Psoas muscle (tissue), 8 donors: Measurements from ENCODE around the gene ANKH. TPM values are rescaled to one million over a fixed set of nuclear protein-coding genes. Genes with fewer than 3 reads are reported as not detected.

ENCODE experiments used
- ATAC-seq, 4 donors: fragments of 200-7000 bp; cut with Tn5 transposase; one replicate each; pipeline ENCODE4 v1.9.1; 2020; ENCODE audit warnings: moderate library complexity in 3 of 4, mild to moderate bottlenecking in 2 of 4
- DNase-seq, 2 donors: peaks; one replicate each; pipeline ENCODE4 v3.0.0-alpha.2; 2020
- H3K27ac ChIP-seq: fragments of 200-600 bp; one replicate; pipeline ENCODE4 v1.8.0; 2022
- H3K27me3 ChIP-seq, 3 donors: fragments of 200-600 bp in 1 of 3; one replicate each; pipeline versions ENCODE4 v1.6.1 to v1.8.0; 2013 to 2022; ENCODE audit warnings: low read length in 2 of 3, mild to moderate bottlenecking in 2 of 3, moderate library complexity in 1 of 3; ENCODE audit not compliant: insufficient read depth in 3 of 3
- H3K36me3 ChIP-seq, 2 donors: fragments of 200-600 bp in 1 of 2; one replicate each; pipeline versions ENCODE4 v1.6.1 to v1.8.0; 2013 to 2022; ENCODE audit warnings: low read depth in 1 of 2, mild to moderate bottlenecking in 1 of 2, moderate library complexity in 1 of 2; ENCODE audit not compliant: insufficient read depth in 1 of 2
- H3K4me1 ChIP-seq: fragments of 200-600 bp; one replicate; pipeline ENCODE4 v1.8.0; 2022
- H3K4me3 ChIP-seq: fragments of 200-600 bp; one replicate; pipeline ENCODE4 v1.8.0; 2022; ENCODE audit warnings: mild to moderate bottlenecking
- H3K9me3 ChIP-seq: fragments of 200-600 bp; one replicate; pipeline ENCODE4 v1.8.0; 2022
- CTCF ChIP-seq: fragments of 200-600 bp; IDR thresholded peaks from one replicate; pipeline ENCODE4 v1.8.0; 2022; ENCODE audit warnings: antibody characterized with exemption
- WGBS, 3 donors: extraction: QIAGEN DNeasy Blood & Tissue Kit; methylation state at CpG; one replicate each; pipeline versions ENCODE4 v1.1.6 to v1.1.7; 2013; 5-methylcytosine and 5-hydroxymethylcytosine counted together
- intact Hi-C, 2 donors: fragments of 100-400 bp; cut with DNase I; formaldehyde crosslinking; loops; one replicate each; pipeline versions ENCODE4 v1.11.0 to v1.14.2; 2022
- polyA plus RNA-seq, 3 donors: library from polyadenylated mRNA; stranded (reverse); fragments of 200-250 nt; gene quantifications; one replicate each; pipeline ENCODE4 v1.2.3, GENCODE V29; 2013
- total RNA-seq, 4 donors: library from RNA; stranded (reverse); fragmentation: NEBNext Ultra II Directional in 2 of 4; extraction: Animal tissue kit (Norgen Biotek cat#: 25700) in 2 of 4; gene quantifications; one replicate each; pipeline versions ENCODE4 v1.2.1 to v1.2.4, GENCODE V29; 2021 to 2023
- donor health status: healthy with polysubstance abuse.
- donor health status: DM: no; HTN: no; CAD: no; lungs with moderate emphysema.
- donor health status: Bipolar disorder and iron deficiency.
- donor health status: healthy.
- donor health status: DM: yes; HTN: yes; CAD: no.
- donor health status: DM: no; HTN: no; CAD: no.
- donor health status: DM: no; HTN: no; CAD: no.
- donor health status: DM: yes; HTN: yes; CAD: no.

Gene ANKH
- total and polyA plus RNA-seq, 7 donors, result 24.0 to 92.8 (median 63.0) TPM

GRCh38 chr5:14739981-14740380, 131.6 kb downstream of the ANKH start:
- DNase-seq, result no peak
- 86 to 90% (median 87%) methylated on average over 5 of the region's 5 CpGs for WGBS, 3 donors
- Histone ChIP-seq H3K9me3 (no peaks in the 10 kb centered on the region), H3K36me3 (peaks cover 0 to 31% of the 10 kb centered on the region in 2 donors), H3K27me3 (no peaks in the 10 kb centered on the region), H3K4me1 (peaks cover 31% of the 10 kb centered on the region), H3K4me3 (no peak overlapping the region), H3K27ac (no peak overlapping the region)
- intact Hi-C loops, result no loop called here
- ATAC-seq, result no peak
- no peak for TF ChIP-seq CTCF

- Histone ChIP-seq H3K4me3 (no peak overlapping the region), H3K27me3 (no peaks in the 10 kb centered on the region), H3K27ac (no peak overlapping the region), H3K4me1 (peaks cover 30% of the 10 kb centered on the region), H3K36me3 (peaks cover 0 to 30% of the 10 kb centered on the region in 2 donors), H3K9me3 (no peaks in the 10 kb centered on the region)
- ATAC-seq (no peak), DNase-seq (no peak)
- 60 to 65% (median 63%) methylated on average over 3 of the region's 3 CpGs for WGBS, 3 donors
- no peak for TF ChIP-seq CTCF
- intact Hi-C loops, result no loop called here
These were observed 132.0 kb downstream of the ANKH start for GRCh38 chr5:14739538-14739937.

GRCh38 chr5:14738050-14738449, 133.5 kb downstream of the ANKH start:
- no peak for DNase-seq
- intact Hi-C loops, result no loop called here
- Histone ChIP-seq H3K27me3 (no peaks in the 10 kb centered on the region), H3K9me3 (no peaks in the 10 kb centered on the region), H3K4me3 (no peak overlapping the region), H3K27ac (peak overlapping the region; percentile 66), H3K36me3 (peaks cover 0 to 20% of the 10 kb centered on the region in 2 donors), H3K4me1 (peaks cover 24% of the 10 kb centered on the region)
- WGBS, 3 donors, result 88 to 98% (median 93%) methylated on average over 5 of the region's 5 CpGs
- ATAC-seq, result no peak
- TF ChIP-seq CTCF, result no peak

GRCh38 chr5:14737291-14737690, 134.3 kb downstream of the ANKH start:
- intact Hi-C loops, result no loop called here
- H3K4me3 ChIP-seq, result no peak overlapping the region
- TF ChIP-seq CTCF, result no peak
- H3K36me3 ChIP-seq, result peaks cover 0 to 22% of the 10 kb centered on the region in 2 donors
- H3K27ac ChIP-seq, result peak overlapping the region; percentile 66
- H3K4me1 ChIP-seq, result peaks cover 17% of the 10 kb centered on the region
- WGBS, 3 donors, result 48 to 78% (median 62%) methylated on average over 10 of the region's 10 CpGs
- ATAC-seq (peak; percentile 82 to 93 (median 87)), DNase-seq (no peak)
- no peaks in the 10 kb centered on the region for H3K9me3 ChIP-seq
- H3K27me3 ChIP-seq, result no peaks in the 10 kb centered on the region

GRCh38 chr5:14735944-14736343, 135.6 kb downstream of the ANKH start:
- peak overlapping the region; percentile 52 for H3K27ac ChIP-seq
- intact Hi-C loops, result no loop called here
- WGBS, 3 donors, result 31 to 64% (median 33%) methylated on average over 4 of the region's 4 CpGs

More at GRCh38 chr5:14735944-14736343, 135.6 kb downstream of the ANKH start:
- peaks cover 0 to 21% of the 10 kb centered on the region in 2 donors for H3K36me3 ChIP-seq
- H3K4me1 ChIP-seq, result peaks cover 18% of the 10 kb centered on the region
- DNase-seq (no peak), ATAC-seq (peak; percentile 60 to 75 (median 72))
- no peaks in the 10 kb centered on the region for H3K9me3 ChIP-seq
- no peak for TF ChIP-seq CTCF
- H3K4me3 ChIP-seq, result no peak overlapping the region
- no peaks in the 10 kb centered on the region for H3K27me3 ChIP-seq
